GM21447 (cell line): Measurements from ENCODE around the gene TTC9B.

ENCODE experiments used
- ATAC-seq: cut with Tn5 transposase; IDR thresholded peaks from one replicate; pipeline ENCODE4 v1.9.1; 2021; ENCODE audit not compliant: unreplicated experiment

Gene TTC9B

DNA sequence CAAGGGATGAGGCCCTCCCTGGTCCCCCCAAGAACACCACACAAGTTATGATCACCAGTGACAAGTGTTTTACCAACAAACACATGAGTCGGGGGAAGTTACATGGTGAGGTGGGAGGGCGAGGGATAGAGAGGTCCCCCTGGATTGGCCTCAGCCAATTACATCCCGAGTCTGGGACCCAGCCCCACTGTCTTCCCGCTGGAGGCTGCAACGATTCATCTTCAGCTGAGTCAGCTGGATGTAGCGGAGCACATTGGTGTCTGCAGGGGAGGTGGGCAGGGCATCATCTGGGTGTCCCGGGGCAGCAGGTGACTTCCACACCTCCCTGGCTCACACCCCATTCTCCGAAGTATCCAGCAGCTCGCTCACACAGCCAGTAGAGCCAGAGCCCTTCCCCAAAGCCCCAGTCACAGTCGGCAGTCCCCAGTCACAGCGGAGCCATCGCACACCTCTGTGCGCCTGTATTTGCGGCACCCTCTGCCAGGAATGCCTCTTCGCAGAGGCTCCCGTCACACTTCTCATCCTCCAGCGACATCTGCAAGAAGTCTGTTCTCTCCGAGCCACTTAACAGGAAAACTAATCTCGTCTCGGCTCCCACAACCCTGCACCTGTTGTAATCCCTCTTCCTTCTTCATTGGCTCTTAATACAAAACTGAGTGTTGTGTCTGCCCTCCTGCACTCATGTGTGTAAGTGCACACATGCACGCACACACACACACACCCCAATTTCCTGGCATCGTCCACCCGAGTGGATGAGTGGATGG is 2.0 kb downstream of the TTC9B start:
- no peak for ATAC-seq

DNA sequence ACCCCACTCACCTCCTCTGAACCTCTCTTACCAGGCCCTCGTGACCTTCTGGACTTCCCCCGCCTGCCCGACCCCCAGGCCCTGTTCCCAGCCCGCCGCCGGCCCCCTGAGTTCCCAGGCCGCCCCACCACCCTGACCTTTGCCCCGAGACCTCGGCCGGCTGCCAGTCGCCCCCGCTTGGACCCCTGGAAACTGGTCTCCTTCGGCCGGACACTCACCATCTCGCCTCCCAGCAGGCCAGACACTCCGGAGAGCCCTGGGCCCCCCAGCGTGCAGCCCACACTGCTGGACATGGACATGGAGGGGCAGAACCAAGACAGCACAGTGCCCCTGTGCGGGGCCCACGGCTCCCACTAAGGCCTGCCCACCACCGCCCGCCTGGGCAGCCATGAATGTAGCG is 3.2 kb downstream of the TTC9B start:
- no peak for ATAC-seq

DNA sequence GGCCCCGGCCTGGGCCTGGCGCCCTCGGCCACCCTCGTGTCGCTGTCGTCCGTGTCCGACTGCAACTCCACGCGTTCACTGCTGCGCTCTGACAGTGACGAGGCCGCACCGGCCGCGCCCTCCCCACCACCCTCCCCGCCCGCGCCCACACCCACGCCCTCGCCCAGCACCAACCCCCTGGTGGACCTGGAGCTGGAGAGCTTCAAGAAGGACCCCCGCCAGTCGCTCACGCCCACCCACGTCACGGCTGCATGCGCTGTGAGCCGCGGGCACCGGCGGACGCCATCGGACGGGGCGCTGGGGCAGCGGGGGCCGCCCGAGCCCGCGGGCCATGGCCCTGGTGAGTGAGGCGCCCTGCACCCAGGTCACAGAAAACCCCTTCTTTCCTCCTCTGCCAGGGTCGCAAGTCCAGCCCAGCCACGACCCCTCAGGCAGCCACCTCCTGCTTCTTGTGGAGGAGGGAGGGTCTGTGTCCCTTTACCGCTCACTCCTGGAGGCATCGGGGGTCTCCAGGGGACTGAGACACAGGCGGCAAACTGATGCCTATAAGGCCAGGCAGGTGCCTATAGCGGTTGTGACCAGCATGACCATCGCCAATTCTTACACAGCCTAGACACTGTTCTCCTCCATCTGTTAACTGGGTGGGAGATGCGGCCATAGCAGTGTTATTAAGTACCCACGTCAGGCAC is 4.2 kb downstream of the TTC9B start:
- ATAC-seq, result no peak

DNA sequence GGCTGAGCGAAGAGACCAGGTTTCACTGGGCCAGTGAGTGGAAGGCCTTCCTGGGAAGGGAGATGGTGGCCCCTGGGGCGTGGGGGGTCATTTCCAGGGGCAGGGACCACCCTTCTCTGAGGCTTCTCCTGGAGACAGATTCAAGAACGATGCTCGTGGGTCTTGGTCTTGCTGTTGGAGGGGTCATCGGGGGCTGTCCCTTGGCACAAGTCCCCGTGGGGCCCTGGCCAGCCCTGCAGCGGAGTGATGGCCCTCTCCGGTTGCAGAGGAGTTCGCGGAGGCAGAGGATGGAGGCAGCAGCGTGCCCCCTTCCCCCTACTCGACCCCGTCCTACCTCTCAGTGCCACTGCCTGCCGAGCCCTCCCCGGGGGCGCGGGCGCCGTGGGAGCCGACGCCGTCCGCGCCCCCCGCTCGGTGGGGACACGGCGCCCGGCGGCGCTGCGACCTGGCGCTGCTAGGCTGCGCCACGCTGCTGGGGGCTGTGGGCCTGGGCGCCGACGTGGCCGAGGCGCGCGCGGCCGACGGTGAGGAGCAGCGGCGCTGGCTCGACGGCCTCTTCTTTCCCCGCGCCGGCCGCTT is 4.8 kb downstream of the TTC9B start:
- ATAC-seq, result no peak

DNA sequence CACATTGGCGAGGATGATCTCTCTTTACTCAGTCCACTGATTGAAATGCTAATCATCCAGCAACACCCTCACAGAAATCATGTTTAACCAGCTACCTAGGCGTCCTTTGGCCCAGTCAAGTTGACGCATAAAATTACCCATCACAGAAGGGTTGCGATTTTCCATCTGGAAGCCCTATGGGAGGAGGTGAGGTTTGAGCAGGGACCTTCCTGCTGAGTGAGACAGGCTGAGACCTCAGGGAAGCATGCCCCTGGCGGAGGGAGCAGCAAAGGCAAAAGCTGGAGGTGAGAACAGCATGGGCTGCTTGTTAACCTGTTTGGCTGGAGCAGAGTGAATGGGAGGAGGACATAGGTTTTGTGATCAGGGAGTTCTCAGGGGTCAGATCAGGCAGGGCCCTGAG is 7.3 kb downstream of the TTC9B start:
- no peak for ATAC-seq

DNA sequence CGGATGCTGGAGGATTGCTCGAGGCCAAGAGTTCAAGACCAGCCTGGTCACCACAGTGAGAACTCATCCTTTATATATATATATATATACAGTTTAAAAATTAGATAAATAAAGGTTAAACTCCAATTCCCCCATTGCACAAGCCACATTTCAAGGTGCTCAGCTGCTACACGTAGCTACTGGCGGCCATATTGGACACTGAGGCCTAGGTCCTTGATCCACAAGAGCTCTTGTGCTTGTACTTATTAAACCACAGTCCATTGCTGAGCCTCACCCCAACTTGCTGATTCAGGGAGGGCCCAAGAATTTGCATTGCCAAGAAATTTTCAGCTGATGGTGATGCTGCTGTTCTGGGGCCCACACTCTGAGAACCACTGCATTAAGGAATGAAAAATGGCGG is 9.6 kb downstream of the TTC9B start:
- no peak for ATAC-seq

DNA sequence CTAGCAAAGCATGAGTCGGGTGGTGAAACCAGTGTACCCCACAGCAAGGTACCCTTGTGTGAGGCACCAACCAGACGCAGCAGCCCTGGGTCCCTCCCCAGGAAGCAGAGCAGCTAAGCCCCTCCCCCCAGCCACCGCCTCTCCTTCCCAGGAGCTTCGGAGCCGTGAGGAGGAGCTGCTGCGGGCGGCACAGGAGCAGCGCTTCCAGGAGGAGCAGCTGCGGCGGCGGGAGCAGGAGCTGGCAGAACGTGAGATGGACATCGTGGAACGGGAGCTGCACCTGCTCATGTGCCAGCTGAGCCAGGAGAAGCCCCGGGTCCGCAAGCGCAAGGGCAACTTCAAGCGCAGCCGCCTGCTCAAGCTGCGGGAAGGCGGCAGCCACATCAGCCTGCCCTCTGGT is 12.4 kb downstream of the TTC9B start:
- ATAC-seq, result no peak

DNA sequence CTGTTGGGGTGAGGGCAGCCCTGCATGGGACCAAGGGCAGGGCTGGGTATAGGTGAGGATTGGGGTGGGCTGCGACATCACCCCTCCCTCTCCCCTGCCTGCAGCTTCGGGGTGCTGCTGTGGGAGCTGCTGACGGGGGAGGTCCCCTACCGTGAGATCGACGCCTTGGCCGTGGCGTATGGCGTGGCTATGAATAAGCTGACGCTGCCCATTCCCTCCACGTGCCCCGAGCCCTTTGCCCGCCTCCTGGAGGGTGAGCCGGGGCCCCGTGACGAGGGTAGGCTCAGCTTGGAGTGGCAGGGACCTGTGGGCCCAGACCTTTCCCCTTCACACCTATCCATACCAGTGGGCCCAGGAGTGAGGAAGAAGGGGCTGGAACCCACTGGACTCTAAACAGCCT is 13.8 kb downstream of the TTC9B start:
- ATAC-seq, result no peak

DNA sequence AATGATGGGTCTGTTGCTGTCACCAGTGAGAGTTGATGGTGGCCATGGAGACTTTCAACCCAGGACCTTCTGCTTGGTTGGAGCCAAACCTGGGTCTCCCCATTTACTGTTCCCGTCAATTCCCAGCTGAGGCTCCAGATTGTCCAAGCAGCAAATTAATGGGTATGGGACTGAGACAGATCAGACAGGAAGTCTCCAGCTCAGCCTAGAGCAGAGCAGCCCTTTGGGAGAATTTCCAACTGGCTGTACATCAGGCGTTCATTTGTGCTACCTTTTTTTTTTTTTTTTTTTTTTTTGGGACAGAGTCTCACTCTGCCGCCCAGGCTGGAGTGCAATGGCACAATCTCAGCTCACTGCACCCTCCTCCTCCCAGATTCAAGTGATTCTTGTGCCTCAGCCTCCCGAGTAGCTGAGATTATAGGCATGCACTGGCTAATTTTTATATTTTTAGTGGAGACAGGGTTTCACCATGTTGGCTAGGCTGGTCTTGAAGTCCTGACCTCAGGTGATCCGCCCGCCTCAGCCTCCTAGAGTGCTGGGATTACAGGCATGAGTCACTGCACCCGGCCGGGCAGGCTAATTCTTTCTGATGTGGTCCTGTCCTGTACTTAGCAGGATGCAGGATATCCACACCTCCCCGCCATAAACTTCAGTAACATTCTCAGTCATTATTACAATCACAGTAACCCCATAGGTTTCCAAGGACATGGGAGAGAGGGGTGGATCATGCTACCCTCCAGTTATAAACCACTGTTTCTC is 17.7 kb downstream of the TTC9B start:
- no peak for ATAC-seq

DNA sequence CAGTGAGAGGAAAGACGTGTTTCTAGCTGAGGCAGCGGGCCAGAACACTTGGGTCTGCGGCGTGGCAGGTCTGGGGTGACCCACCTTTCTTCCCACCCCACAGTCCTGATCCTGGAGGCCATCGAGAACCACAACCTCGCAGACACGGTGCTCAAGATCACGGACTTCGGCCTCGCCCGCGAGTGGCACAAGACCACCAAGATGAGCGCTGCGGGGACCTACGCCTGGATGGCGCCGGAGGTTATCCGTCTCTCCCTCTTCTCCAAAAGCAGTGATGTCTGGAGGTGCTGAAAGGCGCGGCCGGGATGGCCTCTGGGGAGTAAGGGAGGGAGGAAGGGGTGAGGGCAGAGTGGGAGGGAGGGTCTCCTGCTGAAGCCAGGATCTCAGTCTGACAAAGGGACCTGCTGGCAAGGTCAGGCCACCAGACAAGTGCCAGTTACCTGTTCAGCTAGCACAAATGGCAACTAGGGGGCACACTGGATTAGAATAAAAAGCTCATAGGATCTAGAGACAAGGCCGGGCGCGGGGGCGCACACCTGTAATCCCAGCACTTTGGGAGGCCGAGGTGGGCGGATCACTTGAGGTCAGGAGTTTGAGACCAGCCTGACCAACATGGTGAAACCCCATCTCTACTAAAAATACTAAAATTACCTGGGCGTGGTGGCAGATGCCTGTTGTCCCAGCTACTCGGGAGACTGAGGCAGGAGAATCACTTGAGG is 19.8 kb downstream of the TTC9B start:
- no peak for ATAC-seq

DNA sequence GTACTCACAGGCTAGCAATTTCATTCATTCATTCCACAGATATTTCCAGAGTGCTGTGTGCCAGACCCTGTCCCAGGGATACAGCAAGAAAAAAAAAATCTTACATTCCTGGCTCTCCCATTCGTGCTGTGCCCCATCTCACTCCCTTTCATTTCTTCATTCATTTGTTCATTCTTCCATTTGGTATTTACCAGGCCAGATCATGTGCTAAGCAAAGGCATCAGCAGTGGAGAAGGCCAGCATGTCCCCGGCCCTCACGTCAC is 24.7 kb downstream of the TTC9B start:
- ATAC-seq, result no peak

DNA sequence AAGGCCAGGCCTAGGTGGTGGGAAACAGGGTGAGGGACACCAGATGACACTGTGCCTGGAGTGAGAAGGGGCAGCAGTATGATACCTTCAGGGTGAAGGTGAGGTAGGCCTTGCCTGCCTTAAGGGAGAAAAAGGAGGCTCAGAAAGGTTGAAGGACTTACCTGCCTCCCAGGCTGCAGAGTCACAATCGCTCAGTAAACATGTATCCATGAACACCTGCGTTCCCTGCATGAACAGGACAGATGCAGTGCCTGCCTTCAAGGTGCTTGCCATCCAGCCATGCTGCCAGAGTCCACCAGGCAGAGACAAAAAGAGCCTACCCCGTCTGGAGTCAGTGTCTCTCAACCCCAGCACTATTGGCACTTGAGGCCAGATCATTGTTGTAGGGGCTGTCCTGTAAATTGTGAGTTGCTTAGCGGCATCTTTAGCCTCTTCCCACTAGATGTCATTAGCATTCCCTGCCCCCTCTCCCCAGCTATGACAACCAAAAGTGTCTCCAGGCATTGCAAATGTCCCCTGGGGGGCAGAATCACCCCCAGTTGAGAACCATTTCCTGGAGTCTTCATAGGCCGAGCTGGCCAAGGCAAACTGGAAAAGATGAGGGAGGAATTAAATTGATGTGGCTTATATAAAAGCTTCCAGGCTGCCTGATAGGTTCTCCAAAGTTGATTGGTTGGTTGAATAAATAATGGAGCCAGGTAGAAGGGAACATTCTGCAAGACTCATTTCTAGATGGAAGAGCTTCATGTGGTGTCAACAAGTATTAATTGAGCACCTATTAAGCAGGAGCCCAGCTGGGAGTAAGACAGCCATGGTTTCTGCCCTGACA is 25.2 kb downstream of the TTC9B start:
- no peak for ATAC-seq

DNA sequence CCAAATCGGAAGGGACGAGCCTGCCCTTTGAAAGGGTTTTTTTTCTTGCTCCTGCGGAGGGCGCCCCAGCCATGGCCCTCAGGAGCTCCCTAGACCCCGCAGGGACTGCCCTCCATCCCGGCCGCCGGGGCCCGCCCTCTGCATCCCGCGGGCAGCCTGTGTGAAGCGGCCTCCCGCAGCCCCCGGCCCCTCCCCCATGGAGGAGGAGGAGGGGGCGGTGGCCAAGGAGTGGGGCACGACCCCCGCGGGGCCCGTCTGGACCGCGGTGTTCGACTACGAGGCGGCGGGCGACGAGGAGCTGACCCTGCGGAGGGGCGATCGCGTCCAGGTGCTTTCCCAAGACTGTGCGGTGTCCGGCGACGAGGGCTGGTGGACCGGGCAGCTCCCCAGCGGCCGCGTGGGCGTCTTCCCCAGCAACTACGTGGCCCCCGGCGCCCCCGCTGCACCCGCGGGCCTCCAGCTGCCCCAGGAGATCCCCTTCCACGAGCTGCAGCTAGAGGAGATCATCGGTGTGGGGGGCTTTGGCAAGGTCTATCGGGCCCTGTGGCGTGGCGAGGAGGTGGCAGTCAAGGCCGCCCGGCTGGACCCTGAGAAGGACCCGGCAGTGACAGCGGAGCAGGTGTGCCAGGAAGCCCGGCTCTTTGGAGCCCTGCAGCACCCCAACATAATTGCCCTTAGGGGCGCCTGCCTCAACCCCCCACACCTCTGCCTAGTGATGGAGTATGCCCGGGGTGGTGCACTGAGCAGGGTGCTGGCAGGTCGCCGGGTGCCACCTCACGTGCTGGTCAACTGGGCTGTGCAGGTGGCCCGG is 26.1 kb downstream of the TTC9B start:
- no peak for ATAC-seq

DNA sequence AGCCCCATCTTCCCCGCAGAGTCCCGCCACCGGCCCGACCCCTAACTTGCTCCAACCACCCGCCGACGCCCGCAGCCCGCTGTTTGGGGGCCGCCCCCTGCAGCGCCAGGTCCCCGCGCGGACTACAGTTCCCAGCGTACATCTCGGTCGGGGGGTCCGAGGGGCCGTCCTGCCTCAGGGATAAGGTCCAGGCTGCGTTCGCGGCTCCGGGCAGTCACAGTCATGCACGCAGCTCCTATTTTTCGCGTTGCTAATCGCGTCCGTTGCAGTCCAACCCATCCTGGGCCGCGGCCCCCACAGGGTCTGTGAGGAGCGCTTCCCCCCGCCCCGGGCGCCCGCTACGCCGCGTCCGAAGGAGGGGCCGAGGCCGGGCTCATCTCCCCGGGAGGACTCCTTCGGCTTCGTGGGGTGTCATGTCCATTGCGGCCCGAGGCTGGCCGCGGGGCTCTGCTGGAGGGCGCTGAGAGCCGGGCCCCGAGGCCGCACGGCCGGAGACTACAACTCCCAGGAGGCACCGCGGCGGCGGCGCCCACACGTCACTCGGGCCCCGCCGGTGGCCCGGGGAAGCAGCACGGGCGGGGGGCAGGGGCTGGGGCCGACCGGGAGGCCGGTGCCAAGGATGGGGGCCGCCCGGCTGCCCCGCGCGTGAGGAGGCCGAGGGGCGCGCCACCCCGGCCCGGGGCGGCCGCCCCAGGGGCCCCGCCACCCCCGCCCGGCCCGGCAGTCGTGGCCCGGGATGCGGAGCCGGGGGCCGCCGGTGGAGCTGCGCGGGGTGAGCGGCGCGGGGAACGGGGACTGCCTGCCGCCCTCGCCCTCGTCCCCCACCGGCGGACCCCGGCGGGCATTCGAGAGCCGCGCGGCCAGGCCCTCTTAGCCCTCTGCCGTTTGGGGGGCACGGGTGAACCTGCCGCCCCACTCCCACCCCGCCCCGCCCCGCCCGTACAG is 27.0 kb downstream of the TTC9B start, which contains the start of gene MAP3K10:
TSS of gene MAP3K10 (plus strand) at position 536 of the 945 bp plus-strand sequence. CDS start 606 bp downstream, outside the sequence.
- ATAC-seq, result peak; percentile 73

DNA sequence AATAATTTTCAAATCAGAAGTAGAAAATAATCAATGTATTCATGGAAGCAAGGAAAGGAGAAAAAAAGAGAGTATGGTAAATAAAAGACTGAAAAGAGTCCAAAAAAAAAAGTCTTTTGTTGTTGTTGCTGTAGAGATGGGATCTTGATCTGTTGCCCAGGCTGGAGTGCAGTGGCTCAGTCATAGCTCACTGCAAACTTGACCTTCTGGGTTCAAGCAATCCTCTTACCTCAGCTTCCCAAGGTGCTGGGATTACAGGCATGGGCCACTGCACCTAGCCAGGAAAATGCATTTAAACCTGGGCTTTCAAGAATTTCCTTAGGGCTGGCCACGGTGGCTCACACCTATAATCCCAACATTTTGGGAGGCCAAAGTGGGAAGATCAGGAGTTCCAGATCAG is 33.9 kb downstream of the TTC9B start:
- ATAC-seq, result no peak

DNA sequence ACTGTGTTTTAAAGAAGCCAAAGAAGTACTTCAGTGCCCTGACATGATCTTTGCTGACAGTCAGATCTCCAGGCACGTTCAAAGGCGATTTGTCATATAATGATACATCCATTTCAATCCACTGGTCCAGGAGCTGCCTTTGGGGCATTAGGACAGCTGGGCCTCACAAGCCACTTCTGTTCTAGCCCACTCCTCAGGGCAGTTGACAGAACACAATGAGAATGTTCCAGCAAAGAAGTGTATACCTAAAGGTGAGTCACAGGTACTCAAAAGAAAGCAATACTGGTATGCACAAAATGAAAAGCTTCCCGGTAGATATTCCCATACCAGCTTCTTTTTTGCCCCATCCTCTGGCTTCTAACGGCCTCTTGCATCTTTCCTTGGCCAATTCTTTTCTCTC is 39.4 kb downstream of the TTC9B start:
- no peak for ATAC-seq

DNA sequence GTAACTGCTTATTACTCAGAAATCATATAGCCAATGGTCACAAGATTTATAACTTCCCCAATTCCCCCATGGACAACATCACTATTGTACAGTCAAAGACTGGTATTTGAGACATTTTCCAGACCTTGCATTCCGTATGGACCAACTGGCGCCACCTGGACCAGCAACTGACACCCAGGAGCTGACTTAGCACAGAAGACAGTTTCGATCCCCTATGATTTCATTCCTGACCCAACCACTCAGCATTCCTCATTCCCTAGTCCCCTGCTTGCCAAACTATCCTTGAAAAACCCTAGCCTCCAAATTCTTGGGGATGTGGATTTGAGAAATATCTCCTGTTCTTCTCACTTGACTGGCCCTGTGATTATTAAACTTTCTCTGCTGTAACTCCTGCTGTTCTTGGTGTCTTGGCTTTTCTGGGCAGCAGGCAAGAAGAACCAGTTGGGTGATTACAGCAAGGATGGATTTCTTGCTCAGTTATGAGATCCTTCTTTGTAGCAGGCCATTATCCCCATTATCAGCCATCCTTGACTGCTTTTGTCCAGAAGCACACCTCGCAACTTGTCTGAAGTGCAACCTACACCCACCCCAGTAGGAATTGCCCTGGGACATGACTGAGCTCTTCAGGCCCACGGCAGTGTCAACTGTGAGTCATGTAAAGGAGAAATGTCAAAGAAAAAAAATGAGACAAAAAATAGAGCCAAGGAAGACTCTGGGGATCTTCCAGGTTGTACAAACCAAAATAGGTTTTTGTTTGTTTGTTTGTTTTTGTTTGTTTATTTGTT is 40.7 kb downstream of the TTC9B start:
- ATAC-seq, result no peak

DNA sequence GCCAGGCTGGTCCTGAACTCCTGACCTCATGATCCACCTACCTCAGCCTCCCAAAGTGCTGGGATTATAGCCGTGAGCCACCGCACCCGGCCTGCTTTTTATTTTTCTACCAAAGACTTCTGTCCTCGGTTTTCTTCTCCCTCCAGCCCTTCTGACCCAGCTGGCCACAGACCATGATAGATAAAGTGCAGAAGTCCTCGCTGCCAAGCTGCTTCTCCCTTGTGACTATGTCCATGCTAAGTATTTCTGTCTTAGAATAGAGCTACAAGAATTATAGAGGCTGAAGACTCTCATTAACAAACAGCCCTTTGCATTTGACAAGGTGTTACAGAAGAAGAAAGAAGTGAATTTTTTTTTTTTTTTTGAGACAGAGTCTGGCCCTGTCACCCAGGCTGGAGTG is 42.4 kb downstream of the TTC9B start:
- no peak for ATAC-seq
